Kidney (tissue), 14 donors: ENCODE data around the gene MBIP. TPM values are rescaled to one million over a fixed set of nuclear protein-coding genes. Genes with fewer than 3 reads are reported as not detected.

Source experiments
- DNase-seq, 5 donors: peaks; one replicate each; pipeline ENCODE4 v3.0.0-alpha.2; 2013 to 2020
- FAIRE-seq: peaks from 2 replicates; lab custom pipeline; 2012; peaks lifted over from hg19 to GRCh38; lab: Jason Lieb, UNC
- H3K27ac ChIP-seq, 2 donors: one replicate each; pipeline ENCODE4 v1.7.0; 2013; ENCODE audit warnings: low read depth in 2 of 2, low read length in 2 of 2, inconsistent platforms in 1 of 2
- H3K27me3 ChIP-seq: one replicate; pipeline ENCODE4 v1.7.1; 2013; ENCODE audit warnings: low read length, inconsistent platforms; ENCODE audit not compliant: control insufficient read depth, insufficient read depth
- H3K36me3 ChIP-seq, 3 donors: one replicate each; pipeline versions ENCODE4 v1.7.0 to v1.7.1; 2013; ENCODE audit warnings: low read length in 3 of 3, control low read depth in 1 of 3, inconsistent platforms in 1 of 3; ENCODE audit not compliant: insufficient read depth in 3 of 3, control insufficient read depth in 2 of 3
- H3K4me1 ChIP-seq, 3 donors: one replicate each; pipeline versions ENCODE4 v1.7.0 to v1.7.1; 2013; ENCODE audit warnings: low read length in 3 of 3, inconsistent platforms in 1 of 3, low read depth in 1 of 3; ENCODE audit not compliant: control insufficient read depth in 2 of 3, insufficient read depth in 2 of 3
- H3K4me3 ChIP-seq, 3 donors: one replicate each; pipeline versions ENCODE4 v1.7.0 to v1.8.1; 2013; ENCODE audit warnings: low read length in 3 of 3, control low read depth in 1 of 3, inconsistent platforms in 1 of 3
- H3K9ac ChIP-seq, 3 donors: one replicate each; pipeline versions ENCODE4 v1.7.0 to v1.7.1; 2013; ENCODE audit warnings: low read length in 3 of 3, control low read depth in 1 of 3, inconsistent platforms in 1 of 3
- H3K9me3 ChIP-seq, 3 donors: one replicate each; pipeline versions ENCODE4 v1.7.0 to v1.7.1; 2013; ENCODE audit warnings: low read length in 3 of 3, control low read depth in 1 of 3, inconsistent platforms in 1 of 3; ENCODE audit not compliant: control insufficient read depth in 2 of 3, insufficient read depth in 1 of 3
- intact Hi-C: fragments of 100-400 bp; cut with DNase I; formaldehyde crosslinking; loops from one replicate; pipeline ENCODE4 v1.11.1; 2022
- polyA plus RNA-seq: library from polyadenylated mRNA; stranded (reverse); fragments of 350-450 nt; fragmentation: Illumina TruSeq; extraction: RNeasy Lipid Tissue Mini Kit (QIAGEN cat#74804); gene quantifications from one replicate; pipeline ENCODE4 v1.2.3, GENCODE V29; 2014; ENCODE audit warnings: low read depth, low replicate concordance; ENCODE audit not compliant: insufficient read depth
- total RNA-seq: library from RNA; stranded (reverse); fragmentation: NEBNext Ultra II Directional; extraction: Animal tissue kit (Norgen Biotek cat#: 25700); gene quantifications from one replicate; pipeline ENCODE4 v1.2.1, GENCODE V29; 2021
- TF ChIP-seq, protein P1 (sequence below): IDR thresholded peaks from 3 replicates; pipeline ENCODE4 v1.5.1; 2012; ENCODE audit warnings: mild to moderate bottlenecking, moderate library complexity, borderline replicate concordance; ENCODE audit not compliant: insufficient read depth; ENCODE audit errors: extremely low read depth
- donor health status: control.
- donor health status: control.
- donor health status: control.
- donor health status: control.
- donor health status: control.
- donor health status: DM: yes; HTN: yes; CAD: no.
- donor health status: Normal renal cell carcinoma (clear cell type).

Gene MBIP
- total and polyA plus RNA-seq, 2 donors from 2014 or later = 21.4 to 28.8 TPM

DNA sequence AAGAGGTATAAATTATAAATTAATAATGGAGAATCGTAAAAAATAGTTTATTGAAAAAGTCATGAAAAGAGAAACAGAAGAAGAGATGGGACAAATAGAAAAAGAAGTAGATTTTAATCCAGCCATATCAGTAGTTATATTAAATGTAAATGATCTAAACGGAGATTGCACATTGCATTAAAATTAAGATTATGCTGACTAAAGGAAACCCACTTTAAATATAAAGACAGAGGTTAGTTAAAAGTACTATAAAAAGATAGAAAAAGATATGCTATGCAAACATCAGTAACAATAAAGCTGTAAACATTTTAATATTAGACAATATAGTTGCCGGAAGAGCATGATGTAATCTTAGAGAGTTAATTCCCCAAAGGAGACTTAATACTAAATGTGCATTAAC is 5.4 kb upstream of the MBIP start:
- H3K4me3 ChIP-seq = no peak overlapping the region
- H3K27ac ChIP-seq = no peak overlapping the region
- DNase-seq = no peak
- TF ChIP-seq, protein P1, sequence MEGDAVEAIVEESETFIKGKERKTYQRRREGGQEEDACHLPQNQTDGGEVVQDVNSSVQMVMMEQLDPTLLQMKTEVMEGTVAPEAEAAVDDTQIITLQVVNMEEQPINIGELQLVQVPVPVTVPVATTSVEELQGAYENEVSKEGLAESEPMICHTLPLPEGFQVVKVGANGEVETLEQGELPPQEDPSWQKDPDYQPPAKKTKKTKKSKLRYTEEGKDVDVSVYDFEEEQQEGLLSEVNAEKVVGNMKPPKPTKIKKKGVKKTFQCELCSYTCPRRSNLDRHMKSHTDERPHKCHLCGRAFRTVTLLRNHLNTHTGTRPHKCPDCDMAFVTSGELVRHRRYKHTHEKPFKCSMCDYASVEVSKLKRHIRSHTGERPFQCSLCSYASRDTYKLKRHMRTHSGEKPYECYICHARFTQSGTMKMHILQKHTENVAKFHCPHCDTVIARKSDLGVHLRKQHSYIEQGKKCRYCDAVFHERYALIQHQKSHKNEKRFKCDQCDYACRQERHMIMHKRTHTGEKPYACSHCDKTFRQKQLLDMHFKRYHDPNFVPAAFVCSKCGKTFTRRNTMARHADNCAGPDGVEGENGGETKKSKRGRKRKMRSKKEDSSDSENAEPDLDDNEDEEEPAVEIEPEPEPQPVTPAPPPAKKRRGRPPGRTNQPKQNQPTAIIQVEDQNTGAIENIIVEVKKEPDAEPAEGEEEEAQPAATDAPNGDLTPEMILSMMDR = no peak
- no peaks in the 10 kb centered on the region for H3K36me3 ChIP-seq
- peaks cover 0 to 1% (median 0%) of the 10 kb centered on the region in 3 donors for H3K4me1 ChIP-seq
- peak; percentile 60 for FAIRE-seq
- H3K9me3 ChIP-seq = peaks cover 0 to 4% (median 0%) of the 10 kb centered on the region in 3 donors
- intact Hi-C loops = no loop called here
- H3K9ac ChIP-seq = no peak overlapping the region
- H3K27me3 ChIP-seq = no peaks in the 10 kb centered on the region

DNA sequence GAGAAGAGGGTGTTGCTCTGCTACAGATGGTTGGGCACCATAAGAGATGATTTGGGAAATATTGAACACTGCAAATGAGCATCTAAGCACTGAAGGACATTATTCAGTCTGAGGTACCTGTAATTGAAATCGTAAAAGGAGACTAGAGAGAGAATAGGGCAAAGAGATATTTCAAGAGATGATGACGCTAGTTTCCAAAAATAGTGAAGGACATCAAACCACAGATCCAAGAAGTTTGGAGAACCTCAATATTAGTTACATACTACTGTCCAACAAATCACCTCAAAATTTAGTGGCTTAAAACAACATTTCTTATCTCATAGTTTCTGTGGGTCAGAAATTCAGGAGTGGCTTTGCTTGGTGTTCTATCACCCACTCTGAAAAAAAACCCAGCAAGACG is 4.5 kb upstream of the MBIP start:
- Histone ChIP-seq H3K27ac (no peak overlapping the region), H3K9ac (no peak overlapping the region), H3K27me3 (no peaks in the 10 kb centered on the region), H3K4me3 (no peak overlapping the region), H3K4me1 (peaks cover 0 to 3% (median 0%) of the 10 kb centered on the region in 3 donors), H3K36me3 (no peaks in the 10 kb centered on the region), H3K9me3 (peaks cover 0 to 4% (median 0%) of the 10 kb centered on the region in 3 donors)
- DNase-seq = no peak
- FAIRE-seq = no peak
- TF ChIP-seq, protein P1 = no peak
- intact Hi-C loops = no loop called here

DNA sequence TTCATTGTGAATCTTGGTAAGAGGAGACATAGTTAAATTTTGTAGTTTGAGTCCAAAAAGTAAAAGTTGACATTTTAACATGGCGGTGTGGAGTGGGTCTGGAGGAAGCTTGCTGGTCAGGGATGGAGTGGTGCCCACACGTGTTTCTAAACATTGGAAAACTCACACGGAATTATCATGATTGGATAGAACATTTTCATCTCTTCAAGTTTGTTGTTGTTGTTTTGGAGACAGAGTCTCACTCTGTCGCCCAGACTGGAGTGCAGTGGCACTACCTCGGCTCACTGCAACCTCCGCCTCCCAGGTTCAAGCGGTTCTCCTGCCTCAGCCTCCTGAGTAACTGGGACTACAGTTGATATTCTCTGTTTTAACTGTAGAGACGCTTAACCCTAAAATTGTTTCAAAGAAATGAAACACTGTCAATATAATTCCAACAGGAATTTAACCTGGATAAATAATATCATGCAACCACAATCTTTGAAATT is 502 bp upstream of the MBIP start:
- no peak for FAIRE-seq
- TF ChIP-seq, protein P1 = no peak
- peak overlapping the region; percentile 19 to 33 for H3K27ac ChIP-seq

DNA sequence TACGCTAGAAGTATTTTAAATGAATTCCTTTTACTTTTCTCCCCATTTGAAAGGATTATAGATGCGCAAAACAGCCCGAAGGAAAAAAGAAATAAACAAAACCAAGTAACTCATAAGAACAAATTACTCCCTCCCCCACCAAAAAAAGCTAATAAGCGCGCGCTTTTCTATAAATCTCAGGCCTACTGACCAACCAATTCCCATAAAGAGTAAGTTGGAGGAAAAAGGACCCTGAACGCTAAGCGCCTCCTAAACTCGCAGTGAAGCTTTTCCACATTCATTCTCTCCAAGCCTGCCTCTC is 588 bp downstream of the MBIP start:
- peak overlapping the region; percentile 84 to 91 (median 86) for H3K4me3 ChIP-seq
- no peak for DNase-seq

More for the DNA sequence above, 502 bp upstream of the MBIP start:
- Histone ChIP-seq H3K9ac (peak overlapping the region in 2 of 3 donors; percentile 11 to 78), H3K36me3 (no peaks in the 10 kb centered on the region), H3K27me3 (no peaks in the 10 kb centered on the region), H3K9me3 (no peaks in the 10 kb centered on the region), H3K4me3 (peak overlapping the region; percentile 84 to 91 (median 86)), H3K4me1 (peaks cover 0 to 5% (median 3%) of the 10 kb centered on the region in 3 donors)
- intact Hi-C loops = no loop called here
- no peak for DNase-seq

More for the DNA sequence above, 588 bp downstream of the MBIP start:
- Histone ChIP-seq H3K27me3 (no peaks in the 10 kb centered on the region), H3K27ac (peak overlapping the region; percentile 69 to 87), H3K4me1 (peaks cover 0 to 5% (median 3%) of the 10 kb centered on the region in 3 donors), H3K9me3 (no peaks in the 10 kb centered on the region), H3K36me3 (no peaks in the 10 kb centered on the region), H3K9ac (peak overlapping the region; percentile 70 to 96 (median 78))
- TF ChIP-seq, protein P1 = no peak
- FAIRE-seq = no peak
- intact Hi-C loops = no loop called here
